CD4-positive, CD25-positive, alpha-beta regulatory T cell (primary cell): Measurements from ENCODE around the gene ATF4. TPM values are rescaled to one million over a fixed set of nuclear protein-coding genes. Genes with fewer than 3 reads are reported as not detected.

ENCODE experiments used
- ATAC-seq, 2 donors: fragments of 150-1000 bp; cut with Tn5 transposase; one replicate each; pipeline ENCODE4 v1.10.0; 2021; ENCODE audit warnings: low read depth in 2 of 2, moderate number of reproducible peaks in 2 of 2, moderate library complexity in 1 of 2
- DNase-seq, 3 donors: peaks; one replicate each; pipeline versions ENCODE4 v3.0.0 to v3.0.0-alpha.2; 2012 to 2022; ENCODE audit warnings: mixed read lengths in 1 of 3
- H3K27ac ChIP-seq: one replicate; pipeline ENCODE4 v1.7.0; 2013; ENCODE audit warnings: mild to moderate bottlenecking, low read length; ENCODE audit not compliant: insufficient read depth, poor library complexity, severe bottlenecking
- H3K27me3 ChIP-seq: one replicate; pipeline ENCODE4 v1.7.0; 2013; ENCODE audit warnings: low read length; ENCODE audit not compliant: control insufficient read depth, insufficient read depth
- H3K36me3 ChIP-seq: one replicate; pipeline ENCODE4 v1.7.0; 2013; ENCODE audit warnings: mild to moderate bottlenecking, low read length, moderate library complexity; ENCODE audit not compliant: control insufficient read depth, insufficient read depth
- H3K4me1 ChIP-seq: 2 replicates; pipeline ENCODE4 v1.7.0; 2013; ENCODE audit warnings: mild to moderate bottlenecking, low read length; ENCODE audit not compliant: insufficient read depth, control insufficient read depth, poor library complexity, severe bottlenecking
- H3K4me3 ChIP-seq: one replicate; pipeline ENCODE4 v1.7.0; 2013; ENCODE audit warnings: low read depth, mild to moderate bottlenecking, low read length, moderate library complexity
- H3K9me3 ChIP-seq, 2 experiments: 1 replicate in 1 of 2; 2 replicates in 1 of 2; pipeline ENCODE4 v1.7.0; 2013; ENCODE audit warnings: low read length in 2 of 2, mild to moderate bottlenecking in 1 of 2, moderate library complexity in 1 of 2; ENCODE audit not compliant: control insufficient read depth in 2 of 2
- H3K27ac Mint-ChIP-seq, 3 donors: one replicate each; pipeline ENCODE4 v1.8.0; 2020 to 2022; ENCODE audit warnings: mild to moderate bottlenecking in 3 of 3, mixed read lengths in 3 of 3, moderate library complexity in 2 of 3
- H3K27me3 Mint-ChIP-seq: one replicate; pipeline ENCODE4 v1.8.0; 2022; ENCODE audit warnings: mild to moderate bottlenecking, mixed read lengths
- H3K36me3 Mint-ChIP-seq: one replicate; pipeline ENCODE4 v1.8.0; 2020; ENCODE audit warnings: mixed read lengths
- H3K4me1 Mint-ChIP-seq, 4 donors: one replicate each; pipeline ENCODE4 v1.8.0; 2020 to 2022; ENCODE audit warnings: mixed read lengths in 4 of 4, mild to moderate bottlenecking in 1 of 4
- H3K4me3 Mint-ChIP-seq, 4 donors: one replicate each; pipeline ENCODE4 v1.8.0; 2020 to 2022; ENCODE audit warnings: mild to moderate bottlenecking in 4 of 4, mixed read lengths in 4 of 4, moderate library complexity in 3 of 4
- H3K9me3 Mint-ChIP-seq, 7 donors: one replicate each; pipeline ENCODE4 v1.8.0; 2020 to 2022; ENCODE audit warnings: mixed read lengths in 7 of 7, mild to moderate bottlenecking in 3 of 7, moderate library complexity in 2 of 7
- polyA plus RNA-seq, 4 donors: library from polyadenylated mRNA; unstranded; fragments of 300-500 nt; fragmentation: Illumina TruSeq; gene quantifications; one replicate each; pipeline ENCODE4 v1.2.3, GENCODE V29; 2021
- total RNA-seq: library from RNA; stranded (reverse); gene quantifications from one replicate; pipeline ENCODE4 v1.2.3, GENCODE V29; 2022

ATF4 gene
- total and polyA plus RNA-seq, 5 donors from 2014 or later: 58.2 to 246 (median 70.5) TPM

GRCh38 chr22:39490966-39491680 lies 29.2 kb upstream of the ATF4 start:
- DNase-seq: no peak
- Mint-ChIP-seq H3K4me3 (peak overlapping the region in 1 of 4 donors; percentile 45), H3K4me1 (peaks cover 0 to 12% (median 9%) of the 10 kb centered on the region in 4 donors), H3K27me3 (peaks cover 5% of the 10 kb centered on the region), H3K27ac (no peak overlapping the region), H3K9me3 (no peaks in the 10 kb centered on the region), H3K36me3 (no peaks in the 10 kb centered on the region)
- H3K27me3 ChIP-seq: no peaks in the 10 kb centered on the region
- no peaks in the 10 kb centered on the region for H3K4me1 ChIP-seq
- no peaks in the 10 kb centered on the region for H3K9me3 ChIP-seq
- H3K27ac ChIP-seq: no peak overlapping the region
- ATAC-seq: no peak
- no peak overlapping the region for H3K4me3 ChIP-seq
- no peaks in the 10 kb centered on the region for H3K36me3 ChIP-seq

GRCh38 chr22:39491696-39492095 lies 28.7 kb upstream of the ATF4 start:
- H3K9me3 ChIP-seq: no peaks in the 10 kb centered on the region
- no peaks in the 10 kb centered on the region for H3K36me3 ChIP-seq
- no peaks in the 10 kb centered on the region for H3K4me1 ChIP-seq
- Mint-ChIP-seq H3K4me3 (no peak overlapping the region), H3K4me1 (peaks cover 0 to 12% (median 11%) of the 10 kb centered on the region in 4 donors), H3K9me3 (no peaks in the 10 kb centered on the region), H3K27ac (no peak overlapping the region), H3K27me3 (peaks cover 5% of the 10 kb centered on the region), H3K36me3 (no peaks in the 10 kb centered on the region)
- no peak overlapping the region for H3K27ac ChIP-seq
- DNase-seq (no peak), ATAC-seq (no peak)
- H3K27me3 ChIP-seq: no peaks in the 10 kb centered on the region
- H3K4me3 ChIP-seq: no peak overlapping the region

DNA sequence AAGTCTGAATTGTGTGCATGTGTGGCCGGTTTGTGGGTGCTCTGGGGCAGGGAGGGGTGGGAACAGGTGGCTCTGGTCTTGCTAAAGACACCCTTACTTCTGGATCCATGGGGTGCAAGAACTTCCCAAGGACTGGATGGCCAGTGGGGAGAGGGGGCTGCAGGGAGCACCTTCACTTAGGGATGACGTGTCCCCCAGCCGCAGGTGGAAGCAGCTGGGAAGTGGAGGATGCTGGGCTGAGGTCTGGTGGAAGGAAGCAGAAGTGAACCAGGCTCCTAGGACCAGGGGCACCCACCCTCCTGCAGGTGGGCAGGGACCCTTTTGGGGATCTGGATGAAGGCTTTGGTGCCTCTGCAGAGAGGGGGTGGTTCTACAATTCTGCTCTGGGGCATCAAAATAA lies 28.2 kb upstream of the ATF4 start:
- H3K27ac ChIP-seq: no peak overlapping the region
- no peaks in the 10 kb centered on the region for H3K27me3 ChIP-seq
- H3K27ac Mint-ChIP-seq: no peak overlapping the region
- H3K4me3 ChIP-seq: no peak overlapping the region
- no peaks in the 10 kb centered on the region for H3K36me3 Mint-ChIP-seq
- DNase-seq (no peak), ATAC-seq (no peak)
- H3K9me3 Mint-ChIP-seq: no peaks in the 10 kb centered on the region
- no peaks in the 10 kb centered on the region for H3K36me3 ChIP-seq
- H3K27me3 Mint-ChIP-seq: peaks cover 5% of the 10 kb centered on the region
- no peaks in the 10 kb centered on the region for H3K4me1 ChIP-seq
- no peaks in the 10 kb centered on the region for H3K9me3 ChIP-seq
- H3K4me3 Mint-ChIP-seq: no peak overlapping the region
- H3K4me1 Mint-ChIP-seq: peaks cover 0 to 12% (median 11%) of the 10 kb centered on the region in 4 donors

- H3K27ac Mint-ChIP-seq: peak overlapping the region in 1 of 3 donors; percentile 14
- Histone ChIP-seq H3K9me3 (no peaks in the 10 kb centered on the region), H3K4me3 (no peak overlapping the region), H3K4me1 (no peaks in the 10 kb centered on the region), H3K36me3 (no peaks in the 10 kb centered on the region), H3K27ac (no peak overlapping the region), H3K27me3 (no peaks in the 10 kb centered on the region)
- H3K4me1 Mint-ChIP-seq: peaks cover 0 to 12% (median 11%) of the 10 kb centered on the region in 4 donors
- H3K4me3 Mint-ChIP-seq: peak overlapping the region in 1 of 4 donors; percentile 17
- H3K9me3 Mint-ChIP-seq: no peaks in the 10 kb centered on the region
- DNase-seq: no peak
- no peaks in the 10 kb centered on the region for H3K27me3 Mint-ChIP-seq
- H3K36me3 Mint-ChIP-seq: no peaks in the 10 kb centered on the region
- no peak for ATAC-seq
Observed at GRCh38 chr22:39493759-39494158, 26.6 kb upstream of the ATF4 start.

DNA sequence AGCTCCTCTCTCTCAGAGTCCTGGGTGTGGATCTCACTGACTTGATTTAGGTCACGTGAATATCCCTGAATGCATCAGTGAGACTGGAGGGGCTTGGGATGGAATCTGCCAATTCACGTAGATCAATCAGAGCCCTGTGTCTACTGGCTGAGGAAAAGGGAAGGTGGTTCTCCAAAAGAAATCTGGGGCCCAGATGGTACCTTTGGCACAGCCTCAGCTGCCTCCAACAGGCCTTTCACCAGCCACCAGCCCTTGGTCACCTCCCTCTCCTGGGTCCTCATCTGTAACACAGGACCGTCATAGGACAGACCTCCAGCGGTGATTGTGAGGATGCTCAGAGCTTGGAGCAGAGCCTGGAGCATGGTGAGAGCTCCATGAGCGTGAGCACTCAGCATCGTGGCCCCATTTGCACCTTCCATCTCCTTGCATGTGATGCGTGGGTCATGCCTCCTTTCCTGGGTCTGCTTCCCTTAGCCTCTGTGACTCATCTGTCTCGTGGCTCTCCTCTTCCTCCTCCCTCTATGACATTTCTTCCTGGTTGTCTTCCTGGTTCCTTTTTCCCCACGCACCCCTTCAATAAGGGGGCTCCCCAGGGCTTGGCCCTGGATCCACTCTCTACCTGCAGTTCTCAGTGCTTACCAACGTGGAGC lies 25.8 kb upstream of the ATF4 start:
- H3K4me3 Mint-ChIP-seq: no peak overlapping the region
- H3K27ac Mint-ChIP-seq: peak overlapping the region in 1 of 3 donors; percentile 93

DNA sequence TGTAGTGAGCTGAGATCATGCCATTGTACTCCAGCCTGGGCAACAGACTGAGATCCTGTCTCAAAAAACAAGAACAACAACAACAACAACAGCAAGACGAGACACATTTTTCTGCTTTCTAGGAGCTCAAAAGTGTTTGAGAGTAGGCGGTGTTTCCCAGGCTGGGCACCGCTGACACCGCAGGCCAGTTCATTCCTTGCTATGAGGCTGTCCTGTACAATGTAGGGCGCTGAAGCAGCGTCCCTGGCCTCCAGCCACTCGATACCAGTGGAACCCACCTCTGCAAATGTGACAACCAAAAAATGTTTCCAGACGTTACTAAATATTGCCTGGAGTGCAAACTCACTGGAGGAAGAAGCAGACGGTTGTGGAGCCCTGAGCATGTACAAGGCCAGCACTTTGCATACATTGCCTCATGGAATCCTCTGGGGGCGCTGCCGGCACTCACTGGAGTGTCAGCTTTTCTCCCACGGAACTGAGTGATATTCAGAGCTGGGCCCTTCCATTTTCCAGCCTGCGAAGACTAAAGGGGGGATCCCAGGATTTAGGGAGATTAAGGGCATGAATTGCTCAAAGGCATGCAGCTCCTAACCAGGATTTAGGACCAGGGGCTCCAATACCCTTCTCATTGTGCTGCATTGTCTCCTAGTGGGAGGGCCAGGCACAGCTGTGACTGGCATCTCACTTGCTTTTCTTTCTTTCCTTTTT lies 24.1 kb upstream of the ATF4 start:
- H3K27ac ChIP-seq: no peak overlapping the region
- no peak overlapping the region for H3K4me3 ChIP-seq
- Mint-ChIP-seq H3K27me3 (no peaks in the 10 kb centered on the region), H3K27ac (no peak overlapping the region), H3K4me3 (no peak overlapping the region), H3K36me3 (no peaks in the 10 kb centered on the region), H3K4me1 (peaks cover 0 to 6% (median 4%) of the 10 kb centered on the region in 4 donors), H3K9me3 (peaks cover 0 to 2% (median 0%) of the 10 kb centered on the region in 7 donors)
- H3K4me1 ChIP-seq: no peaks in the 10 kb centered on the region
- ATAC-seq (peak; percentile 53 to 56), DNase-seq (peak in 2 of 3 donors; percentile 39 to 62)
- H3K27me3 ChIP-seq: no peaks in the 10 kb centered on the region
- H3K9me3 ChIP-seq: no peaks in the 10 kb centered on the region
- no peaks in the 10 kb centered on the region for H3K36me3 ChIP-seq

More for the DNA sequence above, 25.8 kb upstream of the ATF4 start:
- H3K4me1 Mint-ChIP-seq: peaks cover 0 to 12% (median 11%) of the 10 kb centered on the region in 4 donors
- Histone ChIP-seq H3K4me1 (no peaks in the 10 kb centered on the region), H3K36me3 (no peaks in the 10 kb centered on the region), H3K27ac (no peak overlapping the region), H3K4me3 (no peak overlapping the region), H3K9me3 (no peaks in the 10 kb centered on the region), H3K27me3 (no peaks in the 10 kb centered on the region)
- H3K27me3 Mint-ChIP-seq: no peaks in the 10 kb centered on the region
- ATAC-seq (no peak), DNase-seq (no peak)
- H3K36me3 Mint-ChIP-seq: no peaks in the 10 kb centered on the region
- H3K9me3 Mint-ChIP-seq: peaks cover 0 to 2% (median 0%) of the 10 kb centered on the region in 7 donors

- H3K27ac Mint-ChIP-seq: peak overlapping the region in 1 of 3 donors; percentile 33
- no peak for DNase-seq
- no peaks in the 10 kb centered on the region for H3K9me3 ChIP-seq
Observed at GRCh38 chr22:39497429-39497828, 22.9 kb upstream of the ATF4 start.

More at GRCh38 chr22:39497429-39497828, 22.9 kb upstream of the ATF4 start:
- Histone ChIP-seq H3K27ac (no peak overlapping the region), H3K27me3 (no peaks in the 10 kb centered on the region), H3K4me3 (no peak overlapping the region), H3K4me1 (peaks cover 6% of the 10 kb centered on the region), H3K36me3 (no peaks in the 10 kb centered on the region)
- Mint-ChIP-seq H3K9me3 (peaks cover 0 to 2% (median 0%) of the 10 kb centered on the region in 7 donors), H3K4me3 (no peak overlapping the region), H3K36me3 (no peaks in the 10 kb centered on the region), H3K4me1 (peaks cover 0 to 15% (median 10%) of the 10 kb centered on the region in 4 donors), H3K27me3 (no peaks in the 10 kb centered on the region)
- ATAC-seq: no peak
